AG09319 (cell line): ENCODE data around the gene SARS1.
"Not testable (repeated sequence)": the region's sequence is repeated elsewhere in the genome, so short reads cannot be mapped to it uniquely, and the experiment has no call there.

Experiments
- DNase-seq: peaks from one replicate; pipeline ENCODE4 v3.0.0-alpha.2; 2010; ENCODE audit warnings: low read depth; ENCODE audit errors: extremely low read depth
- CTCF ChIP-seq: IDR thresholded peaks from 2 replicates; pipeline ENCODE4 v1.5.1; 2011; ENCODE audit warnings: low read depth, mild to moderate bottlenecking, inconsistent platforms, low read length, moderate library complexity

SARS1 gene

DNA sequence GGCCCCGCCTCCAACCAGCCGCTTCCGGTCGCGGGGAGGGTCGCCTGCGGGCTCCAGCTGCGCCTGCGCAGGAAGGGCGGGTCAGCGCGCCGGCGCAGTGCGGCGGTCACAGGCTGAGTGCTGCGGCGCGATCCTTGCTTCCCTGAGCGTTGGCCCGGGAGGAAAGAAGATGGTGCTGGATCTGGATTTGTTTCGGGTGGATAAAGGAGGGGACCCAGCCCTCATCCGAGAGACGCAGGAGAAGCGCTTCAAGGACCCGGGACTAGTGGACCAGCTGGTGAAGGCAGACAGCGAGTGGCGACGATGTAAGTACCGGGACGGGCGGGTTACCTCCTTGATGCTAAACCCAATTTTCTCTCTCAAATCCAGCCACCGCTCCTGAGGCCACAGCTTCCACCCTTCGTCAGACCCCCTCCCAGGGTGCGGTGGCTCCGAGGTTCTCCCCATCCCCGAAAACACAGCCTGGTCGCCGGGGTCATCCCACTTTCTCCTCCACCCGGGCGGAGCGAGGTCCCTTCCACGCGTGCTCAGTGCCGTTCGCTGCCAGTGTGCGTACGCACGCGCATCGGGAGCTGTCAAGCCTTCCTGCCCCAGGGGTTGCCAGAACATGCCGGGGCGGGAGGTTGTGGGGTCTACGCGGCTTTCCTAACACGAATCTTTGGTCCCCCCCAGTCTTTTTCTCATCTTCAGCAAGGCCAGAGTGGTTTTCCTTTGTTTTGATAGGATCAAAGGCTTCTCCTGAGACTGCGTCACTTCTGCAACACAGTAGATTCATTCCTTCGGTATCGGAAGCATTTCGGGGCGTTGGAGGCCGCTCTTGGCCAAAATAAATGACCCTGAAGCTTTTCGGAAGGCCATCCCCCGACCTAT lies at the start of gene SARS1:
Gene SARS1, plus strand, starts transcription at position 95 of the 870 bp plus-strand sequence. Its CDS starts 75 bp downstream, at position 170.
- TF ChIP-seq CTCF = no peak
- peak; percentile 62 for DNase-seq

DNA sequence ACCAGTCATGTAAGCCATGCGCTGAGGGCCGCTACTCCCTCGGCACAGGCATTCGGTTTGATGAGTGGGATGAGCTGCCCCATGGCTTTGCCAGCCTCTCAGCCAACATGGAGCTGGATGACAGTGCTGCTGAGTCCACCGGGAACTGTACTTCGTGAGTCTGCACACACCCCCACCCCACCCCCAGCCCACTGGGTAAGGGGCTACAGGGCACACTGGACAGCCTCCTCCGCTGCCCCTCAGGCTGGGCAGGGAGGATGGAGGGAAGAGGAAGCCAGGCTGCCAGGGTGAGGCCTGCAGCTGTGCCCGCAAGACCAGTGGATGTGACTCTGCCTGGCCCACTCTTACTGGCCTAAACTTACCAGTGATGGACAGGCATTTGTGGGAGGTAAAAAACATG lies 49.2 kb upstream of the SARS1 start:
- TF ChIP-seq CTCF = no peak
- no peak for DNase-seq

DNA sequence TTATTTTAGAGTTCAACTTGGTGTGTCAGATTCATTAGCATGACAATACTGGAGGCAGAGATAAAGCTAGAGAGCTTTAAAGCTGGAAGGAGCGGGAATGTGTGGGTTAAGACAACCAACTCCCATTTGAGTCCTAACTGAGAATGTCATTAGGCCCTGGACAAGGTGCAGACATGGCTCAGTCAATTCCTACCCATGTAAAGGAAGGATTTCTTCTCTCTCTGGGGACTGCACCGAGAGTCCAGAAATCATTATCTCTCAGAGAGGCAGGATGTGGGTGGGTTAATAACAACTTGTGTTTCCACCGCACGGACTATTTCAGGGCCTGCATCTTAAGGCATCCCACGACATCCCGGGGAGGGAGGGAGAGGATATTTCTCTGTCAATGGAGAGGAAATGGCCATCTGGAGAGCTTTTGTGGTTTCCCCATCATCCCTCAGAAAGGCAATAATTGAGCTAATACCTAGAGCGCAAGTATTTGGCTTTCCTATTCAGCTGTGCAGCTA lies 46.7 kb upstream of the SARS1 start:
- TF ChIP-seq CTCF = no peak

GRCh38 chr1:109170035-109170764 lies 43.5 kb upstream of the SARS1 start:
- no peak for TF ChIP-seq CTCF
- no peak for DNase-seq

More for the DNA sequence above, 46.7 kb upstream of the SARS1 start:
- DNase-seq = no peak

GRCh38 chr1:109171646-109172045 lies 42.1 kb upstream of the SARS1 start:
- DNase-seq = no peak
- no peak for TF ChIP-seq CTCF

GRCh38 chr1:109176349-109176748 lies 37.4 kb upstream of the SARS1 start:
- not testable (repeated sequence) for DNase-seq

- DNase-seq = not testable (repeated sequence)
These were observed 33.0 kb upstream of the SARS1 start for GRCh38 chr1:109180715-109181084.

DNA sequence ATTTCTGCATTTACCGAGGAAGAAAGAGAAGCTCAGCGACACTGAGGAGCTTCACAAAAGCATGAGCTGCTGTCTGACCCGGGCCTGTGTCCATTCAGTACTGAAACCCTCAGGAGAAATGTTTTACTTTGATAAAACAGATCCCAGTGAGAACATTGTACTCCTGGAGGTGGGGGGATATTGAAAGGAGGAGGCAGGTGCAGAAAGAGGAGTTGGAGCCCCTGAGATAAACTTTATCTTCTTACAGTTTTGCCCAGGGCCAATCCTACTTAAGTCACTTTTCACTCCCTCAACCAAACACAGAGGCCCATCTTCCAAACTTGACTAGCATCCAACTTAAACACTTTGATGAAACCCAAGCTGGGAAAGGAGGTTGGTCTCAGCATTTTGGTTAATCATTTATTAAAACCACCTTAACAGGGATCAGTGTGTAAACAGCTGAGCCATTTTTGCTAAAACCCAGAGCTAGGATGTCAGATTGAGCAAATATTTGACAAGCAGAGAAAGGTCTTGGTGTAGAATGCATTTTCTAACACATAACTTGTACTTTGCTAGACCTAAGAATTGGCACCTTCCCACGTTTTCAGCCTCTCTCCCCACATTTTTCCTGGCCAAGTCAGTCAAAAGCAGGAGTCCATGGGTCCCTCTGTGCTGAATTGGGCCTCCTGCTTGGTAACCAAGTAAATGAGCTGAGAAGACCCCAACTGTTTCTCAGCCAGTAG lies 32.5 kb upstream of the SARS1 start:
- TF ChIP-seq CTCF = no peak
- DNase-seq = no peak
